ENCODE data around the gene ATP2A2. TPM values are rescaled to one million over a fixed set of nuclear protein-coding genes. Genes with fewer than 3 reads are reported as not detected.

The ATP2A2 gene
- total RNA-seq, 4 donors from 2014 or later, result 118 to 233 (median 163) TPM

DNA sequence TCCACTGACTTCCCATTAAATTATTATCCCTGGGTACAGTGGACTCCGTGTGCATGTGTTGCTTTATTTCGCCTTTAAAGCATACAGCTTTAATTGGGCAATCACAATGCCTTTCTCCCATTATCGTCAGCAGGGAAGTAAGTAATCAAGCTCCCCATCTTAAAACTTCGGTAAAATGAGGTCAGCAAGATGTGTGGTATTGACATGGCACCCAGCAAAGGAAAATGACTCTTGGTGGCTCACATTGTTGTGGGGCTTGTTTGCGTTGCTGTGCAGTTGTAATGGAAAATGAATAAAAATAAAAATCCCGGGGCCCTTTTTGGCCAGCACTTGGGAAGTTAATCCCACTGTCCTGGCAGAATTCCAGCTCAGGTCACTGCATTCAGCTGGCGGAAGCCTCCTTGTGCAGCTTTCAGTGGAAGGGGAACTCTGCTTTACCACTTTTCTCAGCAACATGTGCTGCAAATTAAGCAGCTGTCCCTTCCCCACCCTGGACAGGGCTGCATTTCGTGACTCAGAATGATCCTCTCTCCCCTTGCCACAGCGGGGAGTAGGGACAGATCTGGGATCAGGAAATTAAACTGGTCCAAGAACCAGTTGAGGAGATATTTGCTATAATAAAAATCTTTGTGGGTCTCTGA is 13.9 kb upstream of the ATP2A2 start:
- TF ChIP-seq EP300 (IDR thresholded peaks at IDR 0.05) (no peak), POLR2AphosphoS5 (IDR thresholded peaks at IDR 0.05) (peak; percentile 7)
- WGBS, 2 donors (ENCODE audit: low coverage in 1 of 2), result 9 to 10% methylated on average over 7 of the region's 9 CpGs

GRCh38 chr12:110269622-110270124 is 11.4 kb upstream of the ATP2A2 start:
- Histone ChIP-seq H3K27me3 (no peaks in the 10 kb centered on the region), H3K36me3 (no peaks in the 10 kb centered on the region), H3K27ac (peak overlapping the region in 3 of 4 donors; percentile 29 to 73 (median 68)), H3K4me3 (no peak overlapping the region), H3K4me1 (peaks cover 13 to 58% (median 27%) of the 10 kb centered on the region in 3 donors), H3K9me3 (no peaks in the 10 kb centered on the region)
- TF ChIP-seq POLR2AphosphoS5 (IDR thresholded peaks at IDR 0.05) (peak; percentile 55), POLR2A (IDR thresholded peaks at IDR 0.05) (no peak)
- ATAC-seq, result peak; percentile 68
- WGBS, 2 donors (ENCODE audit: low coverage in 1 of 2), result 13 to 25% methylated on average over 4 of the region's 8 CpGs

More for the DNA sequence above, 13.9 kb upstream of the ATP2A2 start:
- Histone ChIP-seq H3K9me3 (no peaks in the 10 kb centered on the region), H3K27ac (peak overlapping the region; percentile 30 to 69 (median 68)), H3K4me1 (peaks cover 13 to 57% (median 27%) of the 10 kb centered on the region in 3 donors), H3K27me3 (no peaks in the 10 kb centered on the region), H3K36me3 (no peaks in the 10 kb centered on the region), H3K4me3 (no peak overlapping the region)
- peak; percentile 65 for ATAC-seq

DNA sequence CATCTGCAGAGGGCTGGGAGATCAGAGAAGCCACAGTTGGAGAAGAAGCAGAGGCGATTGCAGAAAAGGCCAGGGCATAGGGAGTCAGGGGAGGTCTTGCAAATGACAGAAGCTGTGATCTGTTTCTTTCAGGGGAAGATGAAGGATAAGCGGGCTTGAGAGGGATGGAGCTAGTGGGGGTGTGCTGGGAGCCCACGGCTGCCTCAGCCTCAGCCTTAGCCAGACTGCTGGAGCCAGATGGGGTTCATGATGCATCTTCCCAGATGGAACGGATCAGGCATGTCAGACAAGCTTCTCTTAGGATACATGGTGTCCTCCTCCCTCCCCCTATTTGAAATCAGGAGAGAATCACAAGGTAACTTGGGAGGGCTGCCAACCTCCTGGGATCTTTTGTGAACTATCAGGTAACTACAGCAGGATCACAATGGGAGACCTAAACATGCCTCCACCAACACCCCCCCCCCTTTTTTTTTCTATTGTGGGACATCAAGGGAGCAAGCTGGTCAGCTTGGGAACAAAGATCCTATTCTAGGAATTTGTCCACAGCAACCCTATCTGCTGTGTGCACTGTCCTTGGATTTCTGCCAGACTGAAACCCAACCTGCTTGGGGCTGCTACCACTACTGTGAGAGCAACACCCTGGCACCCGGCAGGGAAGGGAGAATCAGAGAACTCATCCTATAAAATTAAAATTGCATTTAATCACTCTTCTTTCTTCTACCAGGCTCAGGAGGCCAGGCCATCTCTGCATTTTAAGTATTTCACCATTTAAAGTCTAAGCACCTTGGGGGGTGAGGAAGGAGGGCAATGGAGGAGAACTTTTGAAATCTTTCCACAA is 10.7 kb upstream of the ATP2A2 start:
- Histone ChIP-seq H3K9me3 (no peaks in the 10 kb centered on the region), H3K27ac (peak overlapping the region in 3 of 4 donors; percentile 29 to 73 (median 68)), H3K27me3 (no peaks in the 10 kb centered on the region), H3K4me1 (peaks cover 13 to 58% (median 27%) of the 10 kb centered on the region in 3 donors), H3K36me3 (no peaks in the 10 kb centered on the region), H3K4me3 (no peak overlapping the region)
- TF ChIP-seq EP300 (IDR thresholded peaks at IDR 0.05) (no peak), POLR2AphosphoS5 (IDR thresholded peaks at IDR 0.05) (peak; percentile 43)
- 37 to 49% methylated on average over 3 to 5 of the region's 5 CpGs for WGBS, 2 donors (ENCODE audit: low coverage in 1 of 2)
- ATAC-seq, result peak; percentile 67

DNA sequence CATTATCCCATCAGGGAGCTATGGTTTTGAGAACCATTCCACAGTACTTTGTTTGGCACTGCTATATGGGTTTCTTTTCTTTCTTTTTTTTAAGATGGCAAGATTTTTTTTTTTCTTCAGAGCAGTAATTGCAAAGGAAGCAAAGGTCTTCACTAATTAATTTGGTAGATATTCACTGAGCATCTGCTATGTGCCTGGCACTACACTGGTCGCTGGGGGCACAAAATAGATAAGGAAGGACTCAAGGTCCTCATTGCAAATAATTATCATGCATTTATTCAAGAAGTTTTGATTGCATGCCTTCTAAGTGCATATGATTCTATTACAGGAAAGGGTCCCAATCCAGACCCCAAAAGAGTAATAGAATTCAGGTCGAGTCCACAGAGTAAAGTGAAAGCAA is 10.0 kb upstream of the ATP2A2 start:
- H3K4me3 ChIP-seq, result no peak overlapping the region
- H3K27ac ChIP-seq, result peak overlapping the region in 3 of 4 donors; percentile 29 to 73 (median 68)
- TF ChIP-seq POLR2A (IDR thresholded peaks at IDR 0.05) (no peak), POLR2AphosphoS5 (IDR thresholded peaks at IDR 0.05) (no peak), EP300 (IDR thresholded peaks at IDR 0.05) (no peak), CTCF (IDR thresholded peaks at IDR 0.05) (no peak)
- ATAC-seq, result no peak
- 60 to 69% methylated on average over 2 of the region's 2 CpGs for WGBS, 2 donors (ENCODE audit: low coverage in 1 of 2)
- H3K9me3 ChIP-seq, result no peaks in the 10 kb centered on the region
- H3K27me3 ChIP-seq, result no peaks in the 10 kb centered on the region
- no peaks in the 10 kb centered on the region for H3K36me3 ChIP-seq
- H3K4me1 ChIP-seq, result peaks cover 13 to 58% (median 27%) of the 10 kb centered on the region in 3 donors

- H3K4me3 ChIP-seq, result no peak overlapping the region
- peak overlapping the region in 3 of 4 donors; percentile 37 to 50 (median 47) for H3K27ac ChIP-seq
- WGBS, 2 donors (ENCODE audit: low coverage in 1 of 2), result 8 to 22% methylated on average over 2 of the region's 2 CpGs
- ATAC-seq, result no peak
- no peaks in the 10 kb centered on the region for H3K36me3 ChIP-seq
- no peaks in the 10 kb centered on the region for H3K27me3 ChIP-seq
- no peak for TF ChIP-seq EP300 (IDR thresholded peaks at IDR 0.05)
- TF ChIP-seq CTCF (IDR thresholded peaks at IDR 0.05), result no peak
- no peak for TF ChIP-seq POLR2AphosphoS5 (IDR thresholded peaks at IDR 0.05)
- no peak for TF ChIP-seq POLR2A (IDR thresholded peaks at IDR 0.05)
- no peaks in the 10 kb centered on the region for H3K9me3 ChIP-seq
- peaks cover 0 to 40% (median 4%) of the 10 kb centered on the region in 3 donors for H3K4me1 ChIP-seq
Observed at GRCh38 chr12:110277530-110278254, 3.4 kb upstream of the ATP2A2 start.

- Histone ChIP-seq H3K9me3 (no peaks in the 10 kb centered on the region), H3K36me3 (no peaks in the 10 kb centered on the region), H3K27me3 (no peaks in the 10 kb centered on the region), H3K4me3 (no peak overlapping the region), H3K4me1 (peaks cover 0 to 45% (median 4%) of the 10 kb centered on the region in 3 donors), H3K27ac (peak overlapping the region in 3 of 4 donors; percentile 37 to 50 (median 47))
- TF ChIP-seq POLR2AphosphoS5 (IDR thresholded peaks at IDR 0.05), result no peak
- TF ChIP-seq EP300 (IDR thresholded peaks at IDR 0.05), result no peak
- no peak for TF ChIP-seq POLR2A (IDR thresholded peaks at IDR 0.05)
- no peak for TF ChIP-seq CTCF (IDR thresholded peaks at IDR 0.05)
- 73 to 82% methylated on average over 1 of the region's 1 CpG for WGBS, 2 donors (ENCODE audit: low coverage in 1 of 2)
- ATAC-seq, result no peak
Observed at GRCh38 chr12:110278255-110278536, 2.9 kb upstream of the ATP2A2 start.
